Loucy (cell line): Measurements from ENCODE around the gene SH2D6.
A peak's percentile ranks its signal among the peaks of the same experiment; 100 is the strongest.

Experiments used
- H2AFZ ChIP-seq: fragments of 200-600 bp; sonication (generic); 2 replicates; pipeline ENCODE4 v1.6.0; 2016; ENCODE audit warnings: antibody characterized with exemption, mild to moderate bottlenecking, low read length, moderate library complexity
- H3F3A ChIP-seq: fragments of 200-600 bp; 2 replicates; pipeline ENCODE4 v1.6.0; 2016; ENCODE audit warnings: antibody characterized with exemption, low read depth, mild to moderate bottlenecking
- H3K27me3 ChIP-seq: fragments of 200-600 bp; sonication (generic); 2 replicates; pipeline ENCODE4 v1.6.1; 2014; ENCODE audit warnings: low read length, mild to moderate bottlenecking; ENCODE audit not compliant: insufficient read depth, poor library complexity, severe bottlenecking
- H3K36me3 ChIP-seq: fragments of 200-600 bp; sonication (generic); 2 replicates; pipeline ENCODE4 v1.6.1; 2016; ENCODE audit warnings: low read length; ENCODE audit not compliant: insufficient read depth
- H3K4me1 ChIP-seq: fragments of 200-600 bp; sonication (generic); 2 replicates; pipeline ENCODE4 v1.5.1; 2014; ENCODE audit warnings: low read length, mild to moderate bottlenecking; ENCODE audit not compliant: insufficient read depth, poor library complexity, severe bottlenecking
- H3K4me2 ChIP-seq: fragments of 200-600 bp; sonication (generic); 2 replicates; pipeline ENCODE4 v1.6.0; 2014; ENCODE audit warnings: antibody characterized with exemption, low read length, low read depth, mild to moderate bottlenecking; ENCODE audit not compliant: poor library complexity, severe bottlenecking
- H3K4me3 ChIP-seq: fragments of 200-600 bp; sonication (generic); 2 replicates; pipeline ENCODE4 v1.5.1; 2014; ENCODE audit warnings: low read length, mild to moderate bottlenecking, mixed read lengths; ENCODE audit not compliant: poor library complexity, severe bottlenecking
- H3K79me2 ChIP-seq: fragments of 200-600 bp; sonication (generic); 2 replicates; pipeline ENCODE4 v1.6.1; 2014; ENCODE audit warnings: low read length; ENCODE audit not compliant: insufficient read depth
- H3K9ac ChIP-seq: fragments of 200-600 bp; sonication (generic); 2 replicates; pipeline ENCODE4 v1.6.0; 2014; ENCODE audit warnings: mild to moderate bottlenecking, low read depth, low read length, moderate library complexity; ENCODE audit not compliant: poor library complexity, severe bottlenecking
- H3K9me2 ChIP-seq: fragments of 200-600 bp; sonication (generic); replicated peaks from 2 replicates; pipeline ENCODE4 v1.6.1; 2016; ENCODE audit warnings: low read depth, low read length, mixed read lengths
- H3K9me3 ChIP-seq: fragments of 200-600 bp; sonication (generic); 2 replicates; pipeline ENCODE4 v1.6.1; 2014; ENCODE audit warnings: mild to moderate bottlenecking, antibody characterized with exemption, low read length, low read depth; ENCODE audit not compliant: insufficient read depth
- H4K20me1 ChIP-seq: fragments of 200-600 bp; sonication (generic); 2 replicates; pipeline ENCODE4 v1.6.0; 2014; ENCODE audit warnings: antibody characterized with exemption, low read length, mild to moderate bottlenecking; ENCODE audit not compliant: insufficient read depth, poor library complexity, severe bottlenecking
- CTCF ChIP-seq: fragments of 200-600 bp; sonication (generic); conservative IDR thresholded peaks from 2 replicates; pipeline ENCODE4 v1.5.1; 2014; ENCODE audit warnings: mild to moderate bottlenecking, antibody characterized with exemption, low read length
- EZH2phosphoT487 ChIP-seq: fragments of 200-600 bp; IDR thresholded peaks from 2 replicates; pipeline ENCODE4 v1.6.1; 2018; ENCODE audit warnings: antibody characterized with exemption, mild to moderate bottlenecking, moderate library complexity, borderline replicate concordance

SH2D6 gene

GRCh38 chr2:85414761-85415553 lies 3.6 kb upstream of the SH2D6 start:
- Histone ChIP-seq H3F3A (no peaks in the 10 kb centered on the region), H3K79me2 (peaks cover 46% of the 10 kb centered on the region), H3K9me2 (no peaks in the 10 kb centered on the region), H2AFZ (no peak overlapping the region), H3K9me3 (no peaks in the 10 kb centered on the region), H3K4me3 (no peak overlapping the region), H3K4me2 (peak overlapping the region; percentile 91), H3K4me1 (peaks cover 42% of the 10 kb centered on the region), H3K27me3 (no peaks in the 10 kb centered on the region), H3K9ac (no peak overlapping the region), H3K36me3 (no peaks in the 10 kb centered on the region), H4K20me1 (no peaks in the 10 kb centered on the region)
- TF ChIP-seq EZH2phosphoT487 = no peak
- TF ChIP-seq CTCF = no peak

- no peaks in the 10 kb centered on the region for H3K9me3 ChIP-seq
Measured at GRCh38 chr2:85415980-85416650, 2.4 kb upstream of the SH2D6 start.

GRCh38 chr2:85419009-85419675 lies 628 bp downstream of the SH2D6 start:
- TF ChIP-seq EZH2phosphoT487 (no peak), CTCF (no peak)
- peak overlapping the region; percentile 92 for H3K4me2 ChIP-seq
- peak overlapping the region; percentile 99; the same call in 1 of the 2 replicates for H2AFZ ChIP-seq

More at GRCh38 chr2:85415980-85416650, 2.4 kb upstream of the SH2D6 start:
- Histone ChIP-seq H3K4me2 (no peak overlapping the region), H3K4me1 (peaks cover 41% of the 10 kb centered on the region), H3K9ac (no peak overlapping the region), H3F3A (no peaks in the 10 kb centered on the region), H4K20me1 (no peaks in the 10 kb centered on the region), H3K4me3 (no peak overlapping the region), H3K9me2 (no peaks in the 10 kb centered on the region), H3K79me2 (peaks cover 35% of the 10 kb centered on the region), H2AFZ (no peak overlapping the region), H3K27me3 (no peaks in the 10 kb centered on the region), H3K36me3 (no peaks in the 10 kb centered on the region)
- no peak for TF ChIP-seq EZH2phosphoT487
- no peak for TF ChIP-seq CTCF

More at GRCh38 chr2:85419009-85419675, 628 bp downstream of the SH2D6 start:
- H3F3A ChIP-seq = no peaks in the 10 kb centered on the region
- H3K36me3 ChIP-seq = no peaks in the 10 kb centered on the region
- H3K9me2 ChIP-seq = no peaks in the 10 kb centered on the region
- peaks cover 8% of the 10 kb centered on the region; the same call in 1 of the 2 replicates for H3K79me2 ChIP-seq
- peak overlapping the region; percentile 80 for H3K9ac ChIP-seq
- H4K20me1 ChIP-seq = no peaks in the 10 kb centered on the region
- peak overlapping the region; percentile 85 for H3K4me3 ChIP-seq
- H3K27me3 ChIP-seq = no peaks in the 10 kb centered on the region
- peaks cover 45% of the 10 kb centered on the region for H3K4me1 ChIP-seq
- no peaks in the 10 kb centered on the region for H3K9me3 ChIP-seq
